SJSA1 (cell line): ENCODE data around the gene TM4SF1. TPM values are rescaled to one million over a fixed set of nuclear protein-coding genes. Genes with fewer than 3 reads are reported as not detected.
"Not testable (repeated sequence)": the region's sequence is repeated elsewhere in the genome, so short reads cannot be mapped to it uniquely, and the experiment has no call there.

Experiments used
- DNase-seq, 2 experiments: peaks; one replicate each; pipeline ENCODE4 v3.0.0-alpha.2; 2015 to 2020; ENCODE audit warnings: low spot score in 2 of 2, low read depth in 1 of 2
- H3K27ac ChIP-seq: fragments of 250-450 bp; sonication (Bioruptor Pico); 2 replicates; pipeline ENCODE4 v1.5.1; 2020; ENCODE audit warnings: mild to moderate bottlenecking, moderate library complexity
- H3K27me3 ChIP-seq: fragments of 250-450 bp; sonication (Bioruptor Pico); replicated peaks from 2 replicates; pipeline ENCODE4 v1.5.1; 2020; ENCODE audit warnings: mild to moderate bottlenecking, moderate library complexity
- H3K36me3 ChIP-seq: fragments of 250-450 bp; sonication (Bioruptor Pico); 2 replicates; pipeline ENCODE4 v1.5.1; 2020; ENCODE audit warnings: mild to moderate bottlenecking
- H3K4me1 ChIP-seq: fragments of 250-450 bp; sonication (Bioruptor Pico); replicated peaks from 2 replicates; pipeline ENCODE4 v1.6.1; 2021; ENCODE audit warnings: mild to moderate bottlenecking
- H3K4me3 ChIP-seq: fragments of 250-450 bp; sonication (Bioruptor Pico); 2 replicates; pipeline ENCODE4 v1.5.1; 2020; ENCODE audit warnings: mild to moderate bottlenecking
- H3K9me3 ChIP-seq: fragments of 250-450 bp; sonication (Bioruptor Pico); replicated peaks from 2 replicates; pipeline ENCODE4 v1.5.1; 2020; ENCODE audit warnings: mild to moderate bottlenecking
- total RNA-seq: library from RNA; depleted of rRNA; stranded (reverse); fragments of >200 nt; shearing (Covaris generic); gene quantifications from 2 replicates; pipeline ENCODE4 v1.2.3, GENCODE V29; 2014

TM4SF1 gene
- total RNA-seq, 1 experiment from 2014 or later = 140 TPM

GRCh38 chr3:149388001-149388440, 10.6 kb upstream of the TM4SF1 start:
- peak in 1 of 2 experiments; percentile 54 for DNase-seq
- Histone ChIP-seq H3K27me3 (no peaks in the 10 kb centered on the region), H3K36me3 (no peaks in the 10 kb centered on the region), H3K27ac (peak overlapping the region; percentile 100), H3K4me1 (peaks cover 43% of the 10 kb centered on the region), H3K9me3 (no peaks in the 10 kb centered on the region), H3K4me3 (no peak overlapping the region)

DNA sequence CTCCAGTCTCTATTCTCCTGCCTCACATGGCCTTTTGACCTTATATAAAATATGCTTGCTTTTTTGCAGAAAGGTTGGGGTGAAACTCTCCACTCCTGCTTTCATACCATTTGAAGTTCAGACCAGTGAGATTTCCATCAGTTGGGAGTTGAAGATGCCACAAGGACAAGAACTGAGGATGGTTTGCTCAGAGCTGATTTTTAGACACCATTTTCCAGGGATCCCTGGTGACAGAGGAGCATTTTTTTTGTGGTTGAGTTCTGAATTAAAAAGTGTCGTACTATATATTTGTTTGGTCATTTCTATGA, 8.8 kb upstream of the TM4SF1 start:
- peaks cover 58% of the 10 kb centered on the region for H3K4me1 ChIP-seq
- no peaks in the 10 kb centered on the region for H3K9me3 ChIP-seq
- peak overlapping the region; percentile 100 for H3K27ac ChIP-seq
- no peaks in the 10 kb centered on the region for H3K36me3 ChIP-seq
- no peaks in the 10 kb centered on the region for H3K27me3 ChIP-seq
- DNase-seq = no peak
- no peak overlapping the region for H3K4me3 ChIP-seq

DNA sequence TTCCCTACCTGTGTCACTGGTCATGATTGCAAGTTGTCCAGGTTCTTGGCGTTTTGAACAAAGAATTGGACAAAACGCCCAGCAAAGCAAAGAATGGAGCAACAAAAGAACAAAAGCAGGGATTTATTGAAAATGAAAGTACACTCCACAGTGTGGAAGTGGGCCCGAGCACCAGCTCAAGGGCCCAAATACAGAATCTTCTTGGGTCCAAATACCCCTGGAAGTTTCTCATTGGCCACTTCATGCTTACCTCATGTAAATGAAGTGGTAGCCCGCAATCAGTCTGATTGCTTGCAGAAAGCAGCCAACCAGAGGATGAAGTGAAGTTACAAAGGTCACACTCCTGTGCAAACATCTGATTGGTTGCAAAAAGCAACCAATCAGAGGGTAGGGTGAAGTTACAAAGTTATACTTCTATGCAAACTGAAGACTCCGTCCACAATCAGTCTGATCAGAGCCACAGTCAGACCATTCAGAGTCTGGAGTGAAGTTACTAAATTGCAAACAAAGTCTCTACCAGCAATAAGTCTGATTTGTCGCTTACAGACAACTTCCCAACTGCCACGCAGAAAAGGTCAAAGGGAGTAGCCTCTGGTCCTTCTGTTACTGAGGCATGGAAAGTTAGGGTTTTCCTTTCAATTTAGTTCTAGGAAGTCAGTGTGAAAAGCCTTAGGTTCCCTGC, 8.3 kb upstream of the TM4SF1 start:
- no peaks in the 10 kb centered on the region for H3K36me3 ChIP-seq
- no peaks in the 10 kb centered on the region for H3K27me3 ChIP-seq
- H3K4me3 ChIP-seq = no peak overlapping the region
- peaks cover 58% of the 10 kb centered on the region for H3K4me1 ChIP-seq
- DNase-seq = peak in 1 of 2 experiments; percentile 4
- H3K9me3 ChIP-seq = no peaks in the 10 kb centered on the region
- peak overlapping the region; percentile 100 for H3K27ac ChIP-seq

- peak in 1 of 2 experiments; percentile 16 for DNase-seq
- H3K4me1 ChIP-seq = peaks cover 58% of the 10 kb centered on the region
- H3K27me3 ChIP-seq = no peaks in the 10 kb centered on the region
- H3K36me3 ChIP-seq = no peaks in the 10 kb centered on the region
- H3K27ac ChIP-seq = peak overlapping the region; percentile 100
- no peaks in the 10 kb centered on the region for H3K9me3 ChIP-seq
- no peak overlapping the region for H3K4me3 ChIP-seq
Measured at GRCh38 chr3:149384911-149385321, 7.5 kb upstream of the TM4SF1 start.

DNA sequence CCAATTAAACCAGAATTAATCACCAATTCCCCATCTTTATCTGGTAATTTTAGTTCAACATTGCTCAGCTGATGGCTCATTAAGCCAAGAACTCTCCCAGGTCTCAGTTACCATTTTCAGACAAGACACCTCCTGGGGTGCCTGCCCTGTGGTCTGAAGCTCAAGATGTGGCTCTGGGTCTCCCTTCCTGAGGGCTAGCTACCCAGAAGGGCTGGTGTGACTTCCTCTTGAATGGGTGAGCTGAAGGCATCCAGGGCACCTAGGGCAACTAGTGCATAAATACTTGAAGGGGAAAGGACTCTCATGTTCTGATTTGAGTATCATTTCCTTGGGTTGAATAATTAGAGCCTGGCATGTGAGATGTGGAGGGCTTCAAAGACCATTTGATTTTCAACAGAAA, 6.7 kb upstream of the TM4SF1 start:
- H3K9me3 ChIP-seq = no peaks in the 10 kb centered on the region
- no peaks in the 10 kb centered on the region for H3K36me3 ChIP-seq
- peaks cover 60% of the 10 kb centered on the region for H3K4me1 ChIP-seq
- H3K27me3 ChIP-seq = no peaks in the 10 kb centered on the region
- H3K27ac ChIP-seq = no peak overlapping the region
- no peak for DNase-seq
- H3K4me3 ChIP-seq = no peak overlapping the region

GRCh38 chr3:149383703-149384102, 6.3 kb upstream of the TM4SF1 start:
- Histone ChIP-seq H3K9me3 (no peaks in the 10 kb centered on the region), H3K4me3 (no peak overlapping the region), H3K27me3 (no peaks in the 10 kb centered on the region), H3K27ac (no peak overlapping the region), H3K4me1 (peaks cover 62% of the 10 kb centered on the region), H3K36me3 (no peaks in the 10 kb centered on the region)
- DNase-seq = no peak

DNA sequence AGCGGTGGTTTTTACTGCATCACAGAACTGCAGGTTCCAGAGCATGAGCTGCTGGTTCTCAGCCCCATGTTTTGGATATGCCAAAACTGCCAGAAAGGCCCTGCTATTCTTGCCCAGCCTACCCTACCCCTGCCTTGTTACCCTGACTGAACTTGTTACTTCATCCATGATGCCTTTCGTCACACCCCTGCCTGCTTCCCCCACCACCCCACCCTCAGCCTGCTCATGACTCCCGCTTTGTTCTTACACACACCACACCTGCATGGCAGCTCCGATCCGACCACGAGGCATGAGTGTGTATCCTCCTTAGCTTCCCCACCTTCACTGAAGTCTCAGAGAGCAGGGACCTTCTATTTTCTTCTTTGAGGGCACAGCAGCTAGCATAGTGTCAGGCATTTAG, 5.1 kb upstream of the TM4SF1 start:
- DNase-seq = no peak
- no peaks in the 10 kb centered on the region for H3K9me3 ChIP-seq
- no peaks in the 10 kb centered on the region for H3K27me3 ChIP-seq
- peak overlapping the region; percentile 52 for H3K27ac ChIP-seq
- H3K36me3 ChIP-seq = no peaks in the 10 kb centered on the region
- peaks cover 61% of the 10 kb centered on the region for H3K4me1 ChIP-seq
- no peak overlapping the region for H3K4me3 ChIP-seq

DNA sequence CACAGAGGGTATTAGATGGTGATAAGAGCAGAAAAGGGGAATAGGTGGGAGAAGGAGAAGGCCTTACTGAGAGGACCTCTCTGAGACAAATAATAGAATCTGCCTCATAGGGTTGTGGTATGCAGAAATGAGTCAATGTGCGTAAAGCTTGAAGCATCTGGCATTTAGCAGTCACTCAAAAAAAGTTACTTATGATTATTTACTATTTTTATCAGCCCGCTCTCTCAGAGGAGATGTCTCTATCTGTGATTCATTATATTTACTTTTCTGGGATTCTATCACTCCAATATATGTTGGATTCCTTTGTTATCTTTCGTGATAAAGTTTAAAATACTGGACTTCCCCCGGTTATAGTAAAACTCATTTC, 4.6 kb upstream of the TM4SF1 start:
- no peaks in the 10 kb centered on the region for H3K36me3 ChIP-seq
- H3K9me3 ChIP-seq = no peaks in the 10 kb centered on the region
- H3K27ac ChIP-seq = peak overlapping the region; percentile 52
- DNase-seq = peak in 1 of 2 experiments; percentile 52
- no peaks in the 10 kb centered on the region for H3K27me3 ChIP-seq
- peaks cover 57% of the 10 kb centered on the region for H3K4me1 ChIP-seq
- H3K4me3 ChIP-seq = no peak overlapping the region

DNA sequence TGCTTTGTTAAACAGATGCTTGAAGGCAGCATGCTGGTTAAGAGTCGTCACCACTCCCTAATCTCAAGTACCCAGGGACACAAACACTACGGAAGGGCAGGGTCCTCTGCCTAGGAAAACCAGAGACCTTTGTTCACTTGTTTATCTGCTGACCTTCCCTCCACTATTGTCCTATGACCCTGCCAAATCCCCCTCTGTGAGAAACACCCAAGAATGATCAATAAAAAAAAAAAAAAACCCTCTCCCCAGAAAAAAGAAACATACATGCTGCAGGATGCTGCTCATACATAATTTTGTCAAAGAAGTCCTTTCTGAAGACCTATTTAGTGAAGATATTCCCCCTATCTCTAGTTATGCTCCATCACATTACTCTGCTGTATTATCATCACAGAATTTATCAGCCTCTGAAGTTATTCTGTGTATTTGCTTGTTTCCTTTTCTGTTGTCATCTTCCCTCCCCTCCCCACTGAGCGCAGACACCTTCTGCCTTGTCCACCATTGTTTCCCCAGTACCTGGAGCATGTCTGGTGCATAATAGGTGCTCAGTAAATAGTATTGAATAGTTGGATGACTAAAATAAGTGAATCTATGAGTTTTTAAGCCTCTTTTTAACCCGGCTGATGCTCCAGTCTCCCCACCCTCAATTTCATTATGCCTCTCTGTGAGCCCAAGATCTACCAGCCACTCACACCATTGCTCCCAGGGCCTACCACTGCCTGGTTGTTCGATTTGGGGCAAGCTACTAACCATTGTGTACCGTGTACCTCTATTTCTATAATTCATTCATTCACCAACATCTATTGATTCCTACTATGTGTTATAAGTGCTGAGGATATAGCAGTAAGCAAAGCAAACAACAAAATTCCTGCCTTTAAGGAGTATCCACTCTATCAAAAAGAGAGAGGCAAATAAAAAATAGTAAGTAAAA, 4.0 kb upstream of the TM4SF1 start:
- no peaks in the 10 kb centered on the region for H3K36me3 ChIP-seq
- H3K9me3 ChIP-seq = no peaks in the 10 kb centered on the region
- no peak overlapping the region for H3K4me3 ChIP-seq
- H3K4me1 ChIP-seq = peaks cover 50% of the 10 kb centered on the region
- H3K27me3 ChIP-seq = no peaks in the 10 kb centered on the region
- DNase-seq = no peak
- peak overlapping the region; percentile 52 for H3K27ac ChIP-seq

GRCh38 chr3:149380220-149380619, 2.8 kb upstream of the TM4SF1 start:
- DNase-seq, H3K27me3 ChIP-seq, H3K36me3 ChIP-seq, H3K4me3 ChIP-seq, H3K9me3 ChIP-seq, H3K27ac ChIP-seq: not testable (repeated sequence)
- peaks cover 44% of the 10 kb centered on the region for H3K4me1 ChIP-seq

DNA sequence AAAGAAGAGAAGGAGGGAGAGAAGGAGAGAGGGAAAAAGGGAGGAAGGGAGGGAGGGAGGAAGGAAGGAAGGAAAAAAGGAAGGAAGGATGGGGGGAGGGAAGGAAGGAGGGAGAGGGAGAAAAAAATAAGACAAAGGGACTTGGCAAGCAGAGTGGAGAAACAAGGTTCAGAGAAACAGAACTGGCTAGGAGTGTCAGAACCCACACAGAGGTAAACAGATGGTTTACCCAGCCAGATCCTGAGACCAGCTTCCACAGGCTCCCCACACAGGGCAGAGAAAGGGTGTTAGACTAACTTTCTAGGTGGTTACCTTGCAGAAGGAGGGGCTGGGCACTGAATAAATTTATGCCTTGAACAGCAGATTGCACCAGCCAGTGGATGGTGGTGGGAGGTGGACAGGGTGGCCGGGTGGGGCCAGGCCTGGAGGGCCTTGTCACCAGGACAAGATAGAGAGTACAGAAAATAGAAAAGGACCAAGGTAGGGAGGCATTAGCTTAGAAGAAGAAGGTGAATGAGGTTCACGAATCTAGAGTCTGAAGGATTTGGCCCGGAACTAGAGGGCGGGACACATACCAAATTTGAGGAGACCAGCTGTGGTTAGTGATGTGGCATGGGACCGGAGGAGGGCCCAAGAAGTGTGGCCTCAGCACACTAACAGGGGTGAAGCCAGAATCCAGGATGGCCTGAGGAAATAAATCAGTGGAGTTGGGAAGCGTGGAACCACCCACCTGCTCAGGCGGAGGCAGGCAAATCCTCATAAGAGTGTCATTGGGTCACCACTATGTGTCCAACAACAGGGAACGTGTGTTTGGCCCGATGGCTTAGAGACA, 1.2 kb upstream of the TM4SF1 start:
- Histone ChIP-seq H3K36me3 (peaks cover 21% of the 10 kb centered on the region), H3K9me3 (no peaks in the 10 kb centered on the region), H3K27me3 (no peaks in the 10 kb centered on the region), H3K27ac (peak overlapping the region; percentile 77), H3K4me1 (peaks cover 52% of the 10 kb centered on the region), H3K4me3 (no peak overlapping the region)
- no peak for DNase-seq

DNA sequence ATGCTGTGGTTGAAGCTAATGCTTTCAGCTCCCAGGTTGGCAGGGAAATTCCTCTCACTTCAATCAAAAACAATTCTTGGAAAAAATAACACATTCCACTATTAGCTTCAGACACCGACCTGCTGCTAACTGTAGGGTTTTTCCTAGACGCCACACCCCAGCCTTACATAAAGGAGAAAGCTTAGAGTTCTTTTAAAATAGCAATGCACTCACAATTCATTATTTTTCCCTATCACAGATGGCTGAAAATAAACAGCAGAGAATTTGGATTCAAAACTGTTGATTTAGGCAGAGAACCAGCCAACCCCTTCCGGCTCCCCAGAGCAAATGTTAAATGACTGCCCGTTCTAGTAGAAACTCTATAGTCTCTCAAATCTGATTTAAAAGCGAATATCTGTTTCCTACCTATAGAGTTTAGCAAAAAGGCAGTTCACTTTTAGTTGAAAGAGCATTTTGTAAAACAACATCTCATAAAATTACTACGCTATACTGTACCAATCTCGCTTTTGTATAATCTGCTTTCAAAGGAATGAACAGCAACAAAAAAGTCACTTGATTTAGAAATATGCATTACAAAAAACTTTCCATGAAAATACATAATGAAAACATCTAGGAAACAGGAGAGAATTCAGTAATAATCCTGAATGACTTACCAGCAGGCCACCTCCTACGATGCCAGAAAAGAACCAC, 586 bp downstream of the TM4SF1 start:
- no peaks in the 10 kb centered on the region for H3K27me3 ChIP-seq
- no peaks in the 10 kb centered on the region for H3K9me3 ChIP-seq
- peak in 1 of 2 experiments; percentile 46 for DNase-seq
- peak overlapping the region; percentile 45 for H3K4me3 ChIP-seq
- H3K36me3 ChIP-seq = peaks cover 37% of the 10 kb centered on the region
- H3K4me1 ChIP-seq = peaks cover 52% of the 10 kb centered on the region
- H3K27ac ChIP-seq = peak overlapping the region; percentile 77

DNA sequence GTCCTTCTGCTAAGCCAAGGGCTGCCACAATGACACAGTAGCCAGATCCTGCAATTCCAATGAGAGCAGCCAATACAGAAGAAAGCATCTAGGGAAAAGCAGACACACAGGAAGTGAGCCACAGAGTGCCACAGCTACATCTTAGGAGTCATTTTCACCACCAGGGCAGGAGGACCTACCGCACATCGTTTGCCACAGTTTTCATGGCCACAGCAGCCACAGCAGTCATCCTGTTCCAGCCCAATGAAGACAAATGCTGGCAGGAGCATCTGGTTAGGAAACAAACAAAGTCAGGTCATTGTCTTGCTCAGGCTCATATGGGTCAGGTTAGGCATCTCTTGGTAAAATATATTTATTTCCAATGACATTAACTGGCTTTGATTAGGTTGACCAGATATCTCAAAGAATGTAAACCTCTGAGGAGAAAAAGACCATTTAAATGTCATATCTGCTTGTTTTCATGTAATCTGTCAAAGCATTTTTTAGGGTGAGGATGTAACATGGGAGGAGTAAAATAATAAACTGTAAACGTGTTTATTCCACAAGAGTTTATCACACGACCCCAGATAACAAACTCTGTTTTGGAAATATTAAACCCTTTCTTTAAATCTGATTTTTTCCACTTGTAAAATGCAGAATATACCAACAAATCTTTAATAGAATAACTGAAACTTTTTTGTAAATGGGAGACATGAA, 1.8 kb downstream of the TM4SF1 start:
- Histone ChIP-seq H3K9me3 (no peaks in the 10 kb centered on the region), H3K36me3 (peaks cover 50% of the 10 kb centered on the region), H3K27me3 (no peaks in the 10 kb centered on the region), H3K4me1 (peaks cover 57% of the 10 kb centered on the region), H3K4me3 (peak overlapping the region; percentile 45), H3K27ac (peak overlapping the region; percentile 77)
- DNase-seq = peak in 1 of 2 experiments; percentile 11
